Neural progenitor cell (in vitro differentiated cells): ENCODE results near the gene FRS3. TPM values are rescaled to one million over a fixed set of nuclear protein-coding genes. Genes with fewer than 3 reads are reported as not detected.

Experiments used
- DNase-seq: peaks from one replicate; pipeline ENCODE4 v3.0.0-alpha.2; 2016; ENCODE audit warnings: low spot score
- H2AFZ ChIP-seq: fragments of 200-600 bp; sonication (generic); replicated peaks from 2 replicates; pipeline ENCODE4 v1.6.1; 2016; ENCODE audit warnings: antibody characterized with exemption
- H3F3A ChIP-seq: fragments of 200-600 bp; sonication (generic); 2 replicates; pipeline ENCODE4 v1.6.1; 2016; ENCODE audit warnings: antibody characterized with exemption, low read depth
- H3K27ac ChIP-seq: fragments of 200-600 bp; sonication (generic); 2 replicates; pipeline ENCODE4 v1.5.1; 2016; ENCODE audit warnings: mild to moderate bottlenecking
- H3K27me3 ChIP-seq: fragments of 200-600 bp; sonication (generic); 2 replicates; pipeline ENCODE4 v1.6.1; 2016; ENCODE audit warnings: mild to moderate bottlenecking, moderate library complexity
- H3K36me3 ChIP-seq: fragments of 200-600 bp; sonication (generic); 2 replicates; pipeline ENCODE4 v1.5.1; 2016
- H3K4me1 ChIP-seq: fragments of 200-600 bp; sonication (generic); 2 replicates; pipeline ENCODE4 v1.6.1; 2016; ENCODE audit warnings: mixed run types
- H3K4me2 ChIP-seq: fragments of 200-600 bp; sonication (generic); 2 replicates; pipeline ENCODE4 v1.6.1; 2016
- H3K4me3 ChIP-seq: fragments of 200-600 bp; sonication (generic); 2 replicates; pipeline ENCODE4 v1.5.1; 2016
- H3K79me2 ChIP-seq: fragments of 200-600 bp; sonication (generic); 2 replicates; pipeline ENCODE4 v1.6.1; 2016; ENCODE audit warnings: low read depth
- H3K9ac ChIP-seq: fragments of 200-600 bp; sonication (generic); 2 replicates; pipeline ENCODE4 v1.6.1; 2016
- H3K9me3 ChIP-seq: fragments of 200-600 bp; sonication (generic); 2 replicates; pipeline ENCODE4 v1.5.1; 2016; ENCODE audit warnings: low read depth
- H4K20me1 ChIP-seq: fragments of 200-600 bp; sonication (generic); 2 replicates; pipeline ENCODE4 v1.6.1; 2016; ENCODE audit warnings: low read depth
- H3K27ac Mint-ChIP-seq: 3 replicates; pipeline ENCODE4 v1.8.0; 2021; ENCODE audit warnings: mixed read lengths
- H3K27me3 Mint-ChIP-seq: 2 replicates; pipeline ENCODE4 v1.8.0; 2022; ENCODE audit warnings: low read depth, mild to moderate bottlenecking, inconsistent platforms, moderate library complexity, mixed read lengths; ENCODE audit not compliant: insufficient read depth
- H3K36me3 Mint-ChIP-seq: 3 replicates; pipeline ENCODE4 v1.8.0; 2021; ENCODE audit warnings: mixed read lengths
- H3K4me1 Mint-ChIP-seq: 3 replicates; pipeline ENCODE4 v1.8.0; 2021; ENCODE audit warnings: mixed read lengths
- H3K4me3 Mint-ChIP-seq: 3 replicates; pipeline ENCODE4 v1.8.0; 2021; ENCODE audit warnings: mild to moderate bottlenecking, moderate library complexity, mixed read lengths
- H3K9me3 Mint-ChIP-seq: 3 replicates; pipeline ENCODE4 v1.8.0; 2020; ENCODE audit warnings: mixed read lengths
- EZH2 ChIP-seq: fragments of 200-600 bp; sonication (generic); IDR thresholded peaks from 2 replicates; pipeline ENCODE4 v1.6.1; 2017; ENCODE audit warnings: antibody characterized with exemption, mild to moderate bottlenecking, moderate library complexity
- EZH2phosphoT487 ChIP-seq: fragments of 200-600 bp; sonication (generic); IDR thresholded peaks from 2 replicates; pipeline ENCODE4 v1.6.1; 2017; ENCODE audit warnings: antibody characterized with exemption
- total RNA-seq: library from RNA; depleted of rRNA; stranded (reverse); fragments of >200 nt; gene quantifications from 2 replicates; pipeline ENCODE4 v1.2.3, GENCODE V29; 2015; ENCODE audit warnings: low replicate concordance
- TF ChIP-seq, protein P1 (sequence below): fragments of 200-600 bp; sonication (generic); IDR thresholded peaks from 2 replicates; pipeline ENCODE4 v1.5.1; 2017; ENCODE audit warnings: antibody characterized with exemption, mild to moderate bottlenecking

Gene FRS3
- total RNA-seq, 1 donor from 2014 or later, result 1.9 TPM

DNA sequence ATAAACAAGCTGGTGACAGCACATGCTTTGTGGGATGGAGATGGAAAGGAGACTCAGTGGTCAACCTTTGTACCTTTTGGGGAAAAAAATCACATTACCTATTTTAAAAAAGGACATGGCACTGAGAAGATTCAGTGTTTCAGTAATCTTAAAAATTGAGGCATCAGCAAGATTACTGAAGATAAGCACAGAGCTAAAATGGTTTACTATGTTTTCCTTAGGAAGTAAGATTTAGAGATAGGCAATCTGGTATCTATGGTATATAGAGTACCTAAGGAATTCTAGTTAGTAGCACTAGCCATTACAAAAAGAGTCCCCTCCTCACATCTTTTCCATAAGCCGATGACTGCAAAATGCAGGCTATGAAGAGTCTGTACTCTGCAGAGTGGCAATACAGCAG lies 43.5 kb upstream of the FRS3 start:
- no peaks in the 10 kb centered on the region for H3K36me3 Mint-ChIP-seq
- Histone ChIP-seq H2AFZ (no peak overlapping the region), H3K4me1 (no peaks in the 10 kb centered on the region), H3K79me2 (no peaks in the 10 kb centered on the region), H3K4me3 (no peak overlapping the region), H3K27ac (no peak overlapping the region), H3K9ac (no peak overlapping the region), H3K27me3 (no peaks in the 10 kb centered on the region), H3K9me3 (no peaks in the 10 kb centered on the region), H4K20me1 (peaks cover 13% of the 10 kb centered on the region), H3F3A (no peaks in the 10 kb centered on the region), H3K36me3 (no peaks in the 10 kb centered on the region), H3K4me2 (no peak overlapping the region)
- TF ChIP-seq, protein P1, sequence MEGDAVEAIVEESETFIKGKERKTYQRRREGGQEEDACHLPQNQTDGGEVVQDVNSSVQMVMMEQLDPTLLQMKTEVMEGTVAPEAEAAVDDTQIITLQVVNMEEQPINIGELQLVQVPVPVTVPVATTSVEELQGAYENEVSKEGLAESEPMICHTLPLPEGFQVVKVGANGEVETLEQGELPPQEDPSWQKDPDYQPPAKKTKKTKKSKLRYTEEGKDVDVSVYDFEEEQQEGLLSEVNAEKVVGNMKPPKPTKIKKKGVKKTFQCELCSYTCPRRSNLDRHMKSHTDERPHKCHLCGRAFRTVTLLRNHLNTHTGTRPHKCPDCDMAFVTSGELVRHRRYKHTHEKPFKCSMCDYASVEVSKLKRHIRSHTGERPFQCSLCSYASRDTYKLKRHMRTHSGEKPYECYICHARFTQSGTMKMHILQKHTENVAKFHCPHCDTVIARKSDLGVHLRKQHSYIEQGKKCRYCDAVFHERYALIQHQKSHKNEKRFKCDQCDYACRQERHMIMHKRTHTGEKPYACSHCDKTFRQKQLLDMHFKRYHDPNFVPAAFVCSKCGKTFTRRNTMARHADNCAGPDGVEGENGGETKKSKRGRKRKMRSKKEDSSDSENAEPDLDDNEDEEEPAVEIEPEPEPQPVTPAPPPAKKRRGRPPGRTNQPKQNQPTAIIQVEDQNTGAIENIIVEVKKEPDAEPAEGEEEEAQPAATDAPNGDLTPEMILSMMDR, result no peak
- TF ChIP-seq EZH2phosphoT487, result no peak
- TF ChIP-seq EZH2, result no peak
- H3K9me3 Mint-ChIP-seq, result no peaks in the 10 kb centered on the region
- no peak overlapping the region for H3K27ac Mint-ChIP-seq
- no peak overlapping the region for H3K4me3 Mint-ChIP-seq
- no peaks in the 10 kb centered on the region for H3K27me3 Mint-ChIP-seq
- H3K4me1 Mint-ChIP-seq, result peaks cover 6% of the 10 kb centered on the region
- DNase-seq, result no peak

GRCh38 chr6:41822021-41822420 lies 42.3 kb upstream of the FRS3 start:
- no peaks in the 10 kb centered on the region for H3K27me3 ChIP-seq
- H4K20me1 ChIP-seq, result peaks cover 13% of the 10 kb centered on the region
- no peaks in the 10 kb centered on the region for H3K4me1 ChIP-seq
- Mint-ChIP-seq H3K27me3 (no peaks in the 10 kb centered on the region), H3K9me3 (no peaks in the 10 kb centered on the region), H3K4me3 (no peak overlapping the region), H3K36me3 (no peaks in the 10 kb centered on the region), H3K27ac (no peak overlapping the region), H3K4me1 (peaks cover 9% of the 10 kb centered on the region)
- H3K9me3 ChIP-seq, result no peaks in the 10 kb centered on the region
- no peak overlapping the region for H3K9ac ChIP-seq
- H3F3A ChIP-seq, result no peaks in the 10 kb centered on the region
- no peak overlapping the region for H3K4me2 ChIP-seq
- no peaks in the 10 kb centered on the region for H3K79me2 ChIP-seq
- no peak for DNase-seq
- no peaks in the 10 kb centered on the region for H3K36me3 ChIP-seq
- no peak overlapping the region for H3K27ac ChIP-seq
- no peak for TF ChIP-seq EZH2
- no peak overlapping the region for H2AFZ ChIP-seq
- H3K4me3 ChIP-seq, result no peak overlapping the region

DNA sequence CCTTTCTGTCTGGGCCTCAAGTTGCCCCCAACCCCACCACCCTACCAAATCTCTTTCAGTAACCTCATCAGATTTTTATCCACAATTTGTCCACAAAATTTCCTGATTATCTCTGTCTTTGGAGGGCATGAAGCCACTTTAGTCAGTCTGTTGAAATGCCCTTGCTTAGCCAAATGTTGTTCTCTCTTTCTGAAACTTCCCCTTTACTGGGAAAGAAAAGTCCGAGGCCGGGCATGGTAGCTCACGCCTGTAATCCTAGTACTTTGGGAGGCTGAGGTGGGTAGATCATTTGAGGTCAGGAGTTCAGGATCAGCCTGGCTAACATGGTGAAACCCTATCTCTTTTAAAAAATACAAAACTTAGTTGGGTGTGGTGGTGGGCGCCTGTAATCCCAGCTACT lies 41.6 kb upstream of the FRS3 start:
- Histone ChIP-seq H3K27me3 (no peaks in the 10 kb centered on the region), H4K20me1 (peaks cover 13% of the 10 kb centered on the region), H3K9ac (no peak overlapping the region), H2AFZ (no peak overlapping the region), H3K4me1 (no peaks in the 10 kb centered on the region), H3K9me3 (no peaks in the 10 kb centered on the region), H3K4me3 (no peak overlapping the region), H3K36me3 (no peaks in the 10 kb centered on the region), H3F3A (no peaks in the 10 kb centered on the region), H3K4me2 (no peak overlapping the region), H3K79me2 (no peaks in the 10 kb centered on the region), H3K27ac (no peak overlapping the region)
- Mint-ChIP-seq H3K4me3 (no peak overlapping the region), H3K9me3 (no peaks in the 10 kb centered on the region), H3K27ac (no peak overlapping the region), H3K27me3 (no peaks in the 10 kb centered on the region), H3K36me3 (no peaks in the 10 kb centered on the region), H3K4me1 (peaks cover 9% of the 10 kb centered on the region)
- DNase-seq, result no peak
- TF ChIP-seq, protein P1, result no peak
- TF ChIP-seq EZH2phosphoT487 (no peak), EZH2 (no peak)

GRCh38 chr6:41818271-41819054 lies 38.8 kb upstream of the FRS3 start:
- Mint-ChIP-seq H3K9me3 (no peaks in the 10 kb centered on the region), H3K27me3 (no peaks in the 10 kb centered on the region), H3K4me3 (no peak overlapping the region), H3K27ac (no peak overlapping the region), H3K4me1 (peaks cover 9% of the 10 kb centered on the region), H3K36me3 (no peaks in the 10 kb centered on the region)
- TF ChIP-seq, protein P1, result no peak
- TF ChIP-seq EZH2 (no peak), EZH2phosphoT487 (no peak)
- Histone ChIP-seq H3K4me2 (no peak overlapping the region), H4K20me1 (peaks cover 10% of the 10 kb centered on the region), H3K9me3 (no peaks in the 10 kb centered on the region), H3K9ac (no peak overlapping the region), H3K27me3 (no peaks in the 10 kb centered on the region), H3K4me1 (no peaks in the 10 kb centered on the region), H3K36me3 (no peaks in the 10 kb centered on the region), H3F3A (no peaks in the 10 kb centered on the region), H3K79me2 (no peaks in the 10 kb centered on the region), H2AFZ (no peak overlapping the region), H3K27ac (no peak overlapping the region), H3K4me3 (no peak overlapping the region)
- no peak for DNase-seq
